Stimulated activated CD4-positive, alpha-beta T cell treated with anti-CD3 and anti-CD28 coated beads, Interleukin-4, amount 100 ng/mL, for 48 hours (primary cell): Measurements from ENCODE around the gene CELF4.

ENCODE experiments used
- DNase-seq, 2 donors: peaks; one replicate each; pipeline ENCODE4 v3.0.0-alpha.2; 2020; ENCODE audit warnings: low read depth in 2 of 2

The CELF4 gene

DNA sequence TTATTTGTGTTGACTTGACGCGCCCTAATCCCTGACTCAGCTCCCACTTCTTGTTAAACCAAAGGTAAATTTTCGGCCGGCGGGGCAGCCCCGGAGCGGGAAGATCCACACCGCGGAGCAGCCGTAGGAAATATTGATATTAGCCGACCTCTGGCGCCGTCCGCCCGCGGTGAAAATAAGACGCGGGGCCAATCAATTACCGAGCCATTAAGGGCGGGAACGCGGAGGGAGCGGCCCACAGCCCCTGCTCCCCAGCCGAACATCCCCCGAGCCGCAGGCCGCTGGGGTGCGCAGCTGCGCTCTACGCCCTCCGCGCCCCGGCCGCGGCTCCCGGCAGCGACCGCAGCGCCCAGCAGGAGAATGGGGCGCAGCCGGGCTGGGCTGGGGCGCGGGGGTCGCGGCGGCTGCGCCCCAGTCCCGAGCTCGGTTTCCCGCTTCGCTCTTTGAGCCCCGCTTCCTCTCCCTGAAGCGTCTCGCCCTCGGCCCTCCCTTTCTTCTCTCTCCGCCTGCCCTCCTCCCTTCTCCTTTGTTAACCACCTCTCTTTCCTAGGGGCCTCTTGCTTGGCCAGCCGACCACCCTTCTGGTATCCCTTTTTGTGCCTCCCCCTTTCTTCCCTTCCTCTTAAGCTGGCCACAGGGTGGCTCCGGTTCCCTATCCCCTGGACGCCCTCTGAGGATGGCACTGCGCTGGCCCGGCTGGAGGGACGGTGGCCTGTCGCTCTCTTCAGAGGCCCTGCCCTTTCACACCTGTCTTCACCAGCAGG lies 40.9 kb downstream of the CELF4 start:
- no peak for DNase-seq

DNA sequence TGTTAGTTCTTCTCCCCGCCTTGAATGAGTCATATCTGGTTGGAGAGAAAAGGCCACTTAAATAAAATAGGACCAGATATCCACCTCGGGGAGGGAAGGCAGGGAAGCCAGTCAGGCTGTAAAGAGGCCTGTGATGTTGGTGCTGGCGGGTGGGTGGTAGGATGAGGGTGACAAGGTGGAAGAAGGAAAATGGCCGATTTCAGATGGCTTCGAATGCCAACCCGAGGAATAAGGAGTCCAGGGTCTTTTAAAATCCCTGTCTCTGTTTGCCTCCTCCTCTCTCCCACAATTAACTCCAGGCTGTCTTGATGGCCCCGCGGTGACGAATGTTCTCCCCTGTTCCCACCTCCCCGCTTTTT lies 41.5 kb downstream of the CELF4 start:
- DNase-seq = no peak

DNA sequence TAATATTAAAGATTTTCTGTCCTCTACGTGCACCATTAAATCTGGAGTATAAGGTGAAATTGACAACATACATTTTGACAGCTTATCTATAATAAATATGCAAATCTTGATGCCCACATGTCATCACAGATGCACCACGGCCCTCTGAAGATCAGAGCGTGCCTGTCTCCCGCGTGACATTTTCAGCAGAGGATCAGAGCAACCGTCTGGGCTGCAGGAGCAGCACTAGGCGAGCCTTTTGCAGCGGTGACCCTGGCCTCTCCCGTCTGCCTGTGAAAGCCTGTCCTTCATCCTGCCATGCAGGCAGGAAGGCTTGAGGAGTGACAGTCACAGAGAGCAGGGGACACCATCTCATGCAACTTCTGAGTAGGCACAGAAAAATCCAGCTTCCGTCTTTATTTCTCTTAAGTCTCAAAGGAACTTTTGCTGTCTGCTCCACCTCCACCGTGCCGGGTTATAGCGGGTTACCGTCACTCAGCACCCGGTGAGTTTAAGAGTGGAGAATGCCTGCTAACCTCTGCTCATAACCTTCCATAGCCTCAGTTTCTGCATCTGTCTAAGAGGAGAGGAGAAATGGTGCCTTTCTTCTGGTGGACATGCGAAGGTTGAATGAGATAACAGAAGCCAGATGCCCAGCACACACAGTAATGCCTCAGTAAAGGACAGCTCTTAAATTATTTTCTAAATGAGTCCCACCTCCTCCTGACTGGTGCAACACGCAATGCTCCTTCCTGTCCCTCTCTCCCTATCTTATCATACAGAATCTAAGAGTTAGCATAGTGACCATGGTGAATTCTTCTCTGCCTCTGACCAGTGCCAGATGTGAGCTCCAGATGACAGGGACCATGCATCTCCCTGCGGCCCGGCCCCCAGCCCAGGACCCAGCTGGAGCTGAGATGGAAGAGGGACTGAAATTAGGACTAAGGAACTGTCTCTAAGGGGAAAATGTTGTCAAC lies 43.8 kb downstream of the CELF4 start:
- DNase-seq = no peak

DNA sequence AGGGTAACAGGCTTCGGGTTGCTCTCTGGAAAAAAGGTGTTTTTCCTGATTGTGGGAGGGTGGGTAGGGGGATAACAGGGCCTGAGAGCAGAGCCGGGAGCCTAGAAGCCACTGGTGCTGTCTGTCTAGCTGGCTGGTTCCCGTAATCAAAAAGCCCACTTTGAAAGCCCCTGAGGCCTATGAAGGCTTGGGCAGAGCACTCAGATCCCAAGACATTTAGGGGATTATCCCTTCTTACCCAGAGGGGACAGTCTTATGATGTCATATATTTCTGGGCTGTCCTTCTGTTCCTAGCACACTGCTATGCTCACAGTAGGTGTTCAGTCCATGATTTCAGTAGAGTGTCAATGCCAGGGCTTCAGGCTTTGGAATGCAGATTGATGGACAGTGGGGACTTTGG lies 45.1 kb downstream of the CELF4 start:
- no peak for DNase-seq

DNA sequence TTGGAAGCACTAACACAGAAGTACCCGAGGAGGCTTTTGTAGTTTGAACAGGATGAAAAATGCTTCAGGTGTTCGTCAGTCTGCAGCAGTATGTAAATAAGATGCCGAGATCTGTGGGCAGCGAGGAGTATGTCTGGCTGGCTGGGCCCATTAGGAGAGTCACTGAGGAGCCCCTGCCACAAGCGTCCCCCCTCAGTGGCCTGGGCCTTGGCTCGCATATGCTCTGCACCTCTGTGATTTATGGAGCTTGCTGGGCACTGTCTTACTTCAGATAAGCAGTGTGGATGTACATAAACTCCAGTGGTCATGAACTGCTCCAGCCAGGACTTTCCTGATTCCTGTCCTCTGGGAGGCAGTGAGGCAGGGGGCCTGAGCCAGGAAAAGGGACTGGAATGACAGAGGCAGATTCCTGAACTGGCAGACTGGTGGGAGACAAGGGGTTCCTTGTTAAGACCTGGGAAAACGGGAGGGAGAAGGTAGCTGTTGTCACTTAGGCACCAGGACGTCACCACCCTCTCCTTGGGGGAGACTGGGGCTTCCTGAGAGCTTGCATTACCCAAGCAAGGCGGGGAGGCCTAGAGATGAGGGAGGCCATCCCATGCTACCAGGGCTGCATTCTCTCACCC lies 46.0 kb downstream of the CELF4 start:
- DNase-seq = no peak

DNA sequence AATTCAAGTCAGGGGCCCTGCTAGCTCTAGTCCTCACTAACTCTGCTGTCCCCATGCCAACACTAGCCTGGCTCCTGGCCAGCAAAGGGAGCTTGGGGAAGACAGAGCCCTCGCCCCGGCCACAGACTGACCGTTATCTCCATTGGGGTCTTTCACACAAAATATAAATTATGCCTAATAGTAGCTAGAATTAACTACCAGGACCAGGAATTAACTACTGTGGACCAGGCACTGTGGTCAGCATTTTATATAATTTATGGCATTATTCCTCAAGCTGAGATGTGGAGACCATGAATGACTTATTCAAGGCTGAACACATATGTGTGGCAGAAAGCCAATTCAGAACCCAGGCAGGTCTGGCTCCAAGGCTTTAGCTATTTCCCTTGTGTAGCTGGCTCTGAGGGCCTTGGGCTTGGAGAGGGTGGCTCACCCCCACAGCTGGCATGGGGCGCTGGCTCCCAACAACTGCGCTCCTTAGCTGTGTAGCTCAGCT lies 49.2 kb downstream of the CELF4 start:
- no peak for DNase-seq

DNA sequence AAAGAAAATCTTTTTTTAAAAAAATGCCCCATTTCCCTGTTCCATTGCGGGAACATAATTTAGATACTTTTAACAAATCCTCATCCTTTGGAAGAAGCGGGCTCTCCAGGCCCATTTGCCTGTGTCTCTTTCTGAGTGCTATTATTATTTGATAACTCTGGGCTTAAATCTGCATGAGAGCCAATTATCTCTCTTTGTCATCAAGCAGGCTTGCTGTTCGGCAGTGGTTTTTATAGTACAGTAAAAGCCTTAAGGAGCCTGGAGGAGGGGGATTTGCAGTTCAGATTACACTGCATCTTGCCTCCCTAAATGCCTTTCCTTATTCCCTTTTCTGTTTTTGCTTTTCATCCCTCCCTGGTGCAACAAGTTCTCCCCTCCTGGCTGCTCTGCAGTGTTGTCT lies 50.6 kb downstream of the CELF4 start:
- no peak for DNase-seq

DNA sequence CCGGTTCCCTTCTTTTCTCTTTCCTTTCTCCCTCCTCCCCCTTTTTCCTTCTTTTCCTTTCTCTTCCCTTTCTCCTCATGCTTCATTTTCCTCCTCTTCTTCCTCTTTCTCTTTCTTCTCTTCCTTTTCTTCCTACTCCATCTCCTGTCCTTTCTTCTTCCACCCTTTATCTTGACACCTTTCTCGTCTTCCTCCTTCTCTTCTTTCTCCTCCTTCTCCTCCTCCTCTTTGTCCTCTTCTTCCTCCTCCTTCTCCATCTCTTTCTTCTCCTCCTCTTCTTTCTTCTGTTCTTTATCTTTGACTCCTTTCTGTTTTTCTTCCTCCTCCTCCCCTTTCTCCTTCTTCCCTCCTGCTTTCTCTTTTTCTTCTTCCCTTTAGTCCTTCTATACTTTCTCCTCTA lies 53.2 kb downstream of the CELF4 start:
- DNase-seq = no peak

DNA sequence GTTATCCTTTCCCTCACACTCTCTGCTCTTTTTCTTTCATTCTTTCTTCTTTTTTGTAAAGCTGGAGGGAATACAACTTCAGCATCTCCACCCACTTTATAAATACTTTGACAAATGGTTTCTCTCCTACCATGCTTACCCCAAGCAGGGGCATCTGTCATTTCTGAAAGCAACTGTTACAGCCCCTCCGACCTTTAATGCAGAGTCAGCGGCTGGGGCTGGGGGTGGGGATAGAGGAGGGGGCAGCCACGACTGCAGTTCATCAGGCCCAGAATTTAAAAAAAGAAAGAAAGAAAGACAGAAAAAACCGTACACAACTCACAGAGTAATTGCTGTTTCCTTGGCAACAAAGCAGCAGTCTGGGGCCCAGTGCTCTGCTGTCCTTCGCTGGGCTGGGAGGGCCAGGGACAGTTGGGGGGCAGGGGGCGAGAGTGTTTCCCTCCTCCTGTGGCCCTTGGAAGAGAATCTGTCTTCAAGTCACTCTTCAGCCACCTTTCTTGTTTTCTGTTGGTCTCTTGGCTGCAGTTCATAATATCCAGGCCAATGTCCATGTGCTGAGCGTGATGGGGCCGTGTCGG lies 53.8 kb downstream of the CELF4 start:
- DNase-seq = no peak

DNA sequence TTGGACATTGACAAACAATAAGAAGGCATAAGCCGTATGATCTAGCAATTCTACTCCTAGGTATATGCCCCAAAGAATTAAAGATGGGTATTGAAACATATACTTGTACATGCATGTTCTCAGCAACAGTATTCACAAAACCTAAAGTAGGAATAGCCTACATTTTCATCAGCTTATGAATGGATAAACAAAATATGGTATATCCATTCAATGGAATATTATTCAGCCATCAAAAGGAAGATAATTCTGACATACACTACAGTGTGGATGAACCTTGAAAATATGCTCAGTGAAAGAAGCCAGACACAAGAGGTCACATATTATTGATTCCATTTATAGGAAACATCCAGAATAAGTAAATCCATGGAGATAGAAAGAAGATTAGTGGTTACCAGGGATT lies 56.0 kb downstream of the CELF4 start:
- no peak for DNase-seq

DNA sequence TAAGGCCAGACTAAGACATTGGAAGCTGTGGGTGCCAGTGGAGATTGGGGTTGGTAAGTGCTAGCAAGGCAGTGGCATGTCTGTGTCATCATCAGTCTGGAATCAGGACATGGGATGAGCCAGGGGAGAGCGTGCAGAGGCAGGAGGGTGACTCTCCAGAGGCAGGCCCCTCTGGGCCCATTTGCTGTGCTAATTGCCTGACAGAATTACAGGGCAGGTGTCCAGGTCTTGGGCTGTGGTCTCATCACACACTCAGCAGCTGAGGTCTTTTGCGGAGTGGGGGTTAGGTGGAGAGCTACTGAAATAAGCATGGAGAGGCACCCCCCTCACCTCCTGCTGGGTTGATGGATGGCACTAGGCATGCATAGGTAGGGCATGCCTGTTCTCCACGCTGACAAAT lies 57.4 kb downstream of the CELF4 start:
- no peak for DNase-seq

DNA sequence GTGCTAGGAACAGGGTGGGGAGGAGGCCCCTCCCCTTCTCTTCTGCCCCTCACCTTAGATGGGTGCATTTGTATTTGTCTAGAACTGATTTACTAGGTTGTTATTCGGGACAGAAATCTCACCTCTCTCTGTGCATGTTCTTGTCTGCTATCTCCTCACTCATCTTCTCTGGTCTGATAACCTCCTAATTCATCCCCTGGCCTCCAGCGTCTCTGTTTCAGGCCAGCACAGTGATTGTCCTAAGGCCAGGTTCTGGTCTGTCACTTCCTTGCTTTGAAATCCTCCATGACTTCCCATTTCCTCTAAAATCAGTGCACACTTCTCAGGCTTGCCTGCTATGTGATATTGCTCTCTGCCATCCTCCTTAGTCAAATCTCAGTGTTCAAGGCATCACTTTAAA lies 58.4 kb downstream of the CELF4 start:
- DNase-seq = no peak

DNA sequence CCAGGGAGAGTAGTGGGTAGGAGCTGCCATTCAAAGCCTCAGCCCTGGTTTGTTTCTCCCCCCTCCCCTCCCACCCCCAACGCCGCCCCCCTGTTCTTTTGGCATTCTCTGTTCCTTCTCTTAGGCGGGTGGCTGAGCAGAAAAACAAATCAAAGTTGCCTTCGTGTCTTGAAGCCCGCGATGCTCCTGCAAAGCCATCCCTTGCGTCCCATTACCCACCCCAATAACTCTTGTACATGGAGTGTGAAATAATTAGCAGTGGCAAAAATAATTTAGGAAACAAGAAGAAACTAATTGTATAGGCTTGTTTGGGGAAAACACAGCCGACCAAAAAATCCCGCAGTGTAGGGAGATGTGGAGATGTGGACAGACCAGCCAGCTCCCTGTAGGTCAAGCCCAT lies 59.6 kb downstream of the CELF4 start:
- no peak for DNase-seq

DNA sequence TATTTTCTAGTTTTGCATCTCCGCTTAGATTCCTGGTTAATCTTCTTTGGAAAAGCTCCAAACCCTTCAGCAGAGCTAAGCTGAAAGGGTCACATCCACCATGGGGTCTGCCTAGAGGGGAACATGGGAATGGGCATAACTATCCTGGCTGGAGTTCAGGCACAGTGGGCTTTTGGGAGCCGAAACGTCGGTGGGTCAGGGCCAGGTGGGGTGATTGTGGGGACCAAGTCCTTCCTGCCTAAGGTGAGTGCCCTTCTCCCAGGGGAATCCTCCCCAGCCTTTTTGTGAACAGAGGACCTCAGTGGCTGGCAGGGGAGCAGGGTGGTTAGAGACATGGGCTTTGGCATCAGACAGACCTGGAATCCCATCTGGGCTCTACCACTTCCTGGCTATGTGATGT lies 60.3 kb downstream of the CELF4 start:
- no peak for DNase-seq

DNA sequence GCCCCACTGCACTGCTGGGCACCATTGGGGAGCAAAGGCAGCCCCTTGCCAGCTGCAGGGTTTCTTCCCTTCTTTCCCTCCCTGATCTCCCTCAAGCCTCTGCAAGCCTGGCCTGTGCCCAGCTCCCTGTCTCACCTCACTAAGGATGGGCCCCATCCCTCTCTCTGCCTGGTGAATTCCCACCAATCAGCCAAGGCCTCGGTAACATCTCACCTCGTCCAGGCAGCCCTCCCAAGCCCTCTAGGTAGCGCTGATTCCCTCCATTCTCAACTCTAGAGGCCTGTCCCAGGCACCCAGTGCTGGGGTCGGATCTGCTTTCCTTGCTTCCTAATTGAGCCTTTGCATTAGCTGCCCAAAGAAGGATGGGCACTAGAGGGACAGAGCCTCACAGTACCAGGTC lies 63.0 kb downstream of the CELF4 start:
- no peak for DNase-seq

DNA sequence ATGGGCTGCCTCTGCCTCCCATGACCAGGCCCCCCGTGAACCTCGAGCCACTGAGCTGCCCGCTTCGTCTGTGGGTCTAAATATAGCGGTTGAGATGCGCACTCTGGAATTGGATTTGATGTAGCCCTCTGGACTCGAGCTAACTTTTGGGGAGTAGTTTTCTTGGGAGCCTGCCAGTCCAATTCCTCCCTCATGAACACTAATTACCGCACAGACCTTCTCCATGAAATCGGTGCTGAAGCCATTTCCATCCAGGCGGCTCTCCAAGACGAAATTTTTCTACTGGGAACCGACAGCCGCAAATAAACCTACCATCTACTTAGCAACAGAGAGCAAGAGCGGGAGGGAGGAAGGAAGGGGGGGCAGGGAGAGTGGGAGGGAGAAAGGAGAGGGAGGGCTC lies 63.6 kb downstream of the CELF4 start:
- DNase-seq = no peak

DNA sequence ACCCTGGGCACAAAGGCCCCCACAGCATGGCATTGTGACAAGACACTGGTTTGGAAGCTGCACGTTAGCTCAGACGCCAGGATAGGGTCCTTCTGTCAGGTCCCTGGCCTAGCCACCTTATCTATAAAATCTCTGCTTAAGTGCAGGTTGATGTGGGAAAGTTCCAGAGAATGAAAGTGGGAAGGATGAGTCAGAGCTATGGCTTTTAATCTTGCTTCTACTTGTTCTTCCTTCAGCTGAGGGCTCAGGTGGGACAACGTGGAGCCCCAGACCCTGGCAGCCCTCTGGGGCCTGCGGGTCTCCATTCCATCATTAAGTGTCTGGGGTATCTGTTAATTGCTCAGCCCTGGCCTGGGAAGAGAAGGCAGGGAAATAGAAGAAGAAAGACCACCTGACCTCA lies 64.5 kb downstream of the CELF4 start:
- DNase-seq = no peak

DNA sequence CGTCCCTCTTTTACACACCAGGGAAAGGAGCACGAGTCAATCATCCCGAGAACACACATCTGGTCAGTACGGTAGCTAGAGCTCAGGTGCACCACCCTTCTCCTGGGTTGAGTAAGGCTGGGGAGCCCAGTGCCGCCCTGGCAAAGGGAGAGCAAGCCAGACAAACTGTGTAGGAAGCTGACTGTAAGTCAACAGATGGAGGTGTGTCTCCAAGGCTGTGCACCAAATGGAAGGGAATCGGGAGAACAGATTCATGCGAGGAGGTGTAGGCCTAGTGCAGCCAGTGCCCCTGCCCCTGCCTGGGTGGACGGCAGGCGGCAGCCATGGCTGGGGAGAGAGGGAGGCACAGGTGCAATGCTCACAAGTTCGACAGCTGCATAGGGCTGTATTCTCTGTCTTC lies 65.7 kb downstream of the CELF4 start:
- DNase-seq = no peak

DNA sequence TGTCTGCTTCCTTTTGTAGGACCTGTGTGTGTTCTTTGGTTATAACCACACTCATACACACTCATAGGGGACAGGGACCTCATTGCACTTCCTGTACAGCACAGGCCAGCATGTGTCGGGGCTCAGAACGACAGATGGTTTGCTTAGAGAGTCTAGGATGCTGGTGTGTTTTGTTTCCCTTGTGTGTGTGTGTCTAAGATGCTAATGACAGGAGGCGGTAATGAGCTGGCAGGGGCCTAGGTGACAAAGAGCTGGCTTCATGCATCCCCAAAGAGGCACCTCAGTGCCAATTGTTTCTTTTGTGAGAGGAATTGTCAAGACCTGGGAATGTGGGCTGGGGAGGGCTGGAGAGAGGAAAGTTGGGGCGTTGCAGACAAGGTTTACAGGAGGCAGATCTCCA lies 66.6 kb downstream of the CELF4 start:
- DNase-seq = no peak

DNA sequence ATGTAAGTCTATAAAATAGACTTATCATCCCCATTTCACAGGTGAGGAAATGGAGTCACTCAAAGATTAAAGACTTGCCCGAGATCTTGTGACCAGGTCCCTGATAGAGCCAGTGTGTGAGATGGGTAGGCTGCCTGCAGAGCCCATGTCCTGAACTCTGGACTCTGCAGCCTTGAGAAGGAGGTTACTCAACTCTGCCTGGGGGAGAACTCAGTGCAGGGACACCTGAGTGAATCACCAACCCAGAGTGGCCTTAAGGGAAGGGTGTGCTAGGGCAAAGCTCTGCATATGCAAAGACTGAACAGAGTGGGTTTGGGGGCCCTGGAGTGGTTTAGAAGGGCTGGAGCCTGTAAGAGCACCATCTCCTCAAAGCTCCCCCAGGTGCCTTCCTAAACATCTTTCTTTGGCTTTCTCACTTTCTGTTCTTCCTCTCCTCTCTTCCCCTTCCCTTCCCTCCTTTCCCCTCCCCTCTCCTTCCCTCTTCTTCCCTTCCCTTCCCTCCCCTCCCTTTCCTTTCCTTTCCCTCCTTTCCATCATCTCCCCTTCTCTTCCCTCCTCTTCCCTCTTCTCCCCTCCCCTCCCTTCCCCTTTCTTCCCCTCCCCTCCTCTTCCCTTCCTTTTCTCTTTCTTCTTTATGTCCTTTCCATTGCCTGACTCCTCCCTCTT lies 67.6 kb downstream of the CELF4 start:
- no peak for DNase-seq

DNA sequence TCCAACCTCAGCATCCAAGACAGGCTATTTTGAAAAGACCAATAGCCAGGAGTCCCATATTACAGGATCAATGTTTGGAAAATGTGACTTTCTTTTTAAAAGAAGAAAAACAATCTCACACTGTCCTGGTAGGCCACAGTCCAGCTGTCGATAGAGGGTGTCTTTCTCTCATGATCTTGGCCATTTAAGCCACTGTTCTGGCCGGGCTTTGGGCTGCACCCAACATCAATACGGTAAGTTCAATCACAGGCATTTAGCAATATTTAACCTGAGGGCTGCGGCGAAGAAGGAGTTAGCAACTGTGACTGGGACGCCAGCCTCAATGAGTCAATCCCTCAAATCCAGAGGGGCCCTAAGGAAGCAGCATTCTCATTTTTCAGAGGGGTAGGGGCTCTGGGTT lies 69.0 kb downstream of the CELF4 start:
- no peak for DNase-seq

DNA sequence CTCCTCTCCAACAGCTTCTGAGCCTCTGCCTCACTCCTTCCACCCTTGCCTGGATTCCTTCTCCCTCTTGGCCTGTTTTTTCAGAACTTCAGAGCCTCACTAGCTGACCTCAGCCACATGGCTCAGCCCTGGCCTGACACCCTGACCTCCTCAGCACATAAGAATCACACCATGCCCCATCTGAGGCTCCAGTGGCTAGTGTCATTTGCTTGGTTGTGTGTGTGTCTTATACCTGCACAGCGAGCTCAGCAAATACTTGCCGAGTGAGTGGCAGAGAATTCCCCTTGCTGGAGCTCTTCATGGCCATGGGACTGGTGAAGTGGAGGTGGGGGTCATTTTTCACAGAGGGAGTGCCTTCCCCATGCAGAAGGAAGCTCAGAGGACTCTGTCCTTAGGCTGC lies 70.2 kb downstream of the CELF4 start:
- no peak for DNase-seq
